ENCODE data around the gene CCP110. TPM values are rescaled to one million over a fixed set of nuclear protein-coding genes. Genes with fewer than 3 reads are reported as not detected.
"Not testable (repeated sequence)": the region's sequence is repeated elsewhere in the genome, so short reads cannot be mapped to it uniquely, and the experiment has no call there.

Gene CCP110
- total RNA-seq, 1 experiment from 2014 or later: 30.1 TPM

DNA sequence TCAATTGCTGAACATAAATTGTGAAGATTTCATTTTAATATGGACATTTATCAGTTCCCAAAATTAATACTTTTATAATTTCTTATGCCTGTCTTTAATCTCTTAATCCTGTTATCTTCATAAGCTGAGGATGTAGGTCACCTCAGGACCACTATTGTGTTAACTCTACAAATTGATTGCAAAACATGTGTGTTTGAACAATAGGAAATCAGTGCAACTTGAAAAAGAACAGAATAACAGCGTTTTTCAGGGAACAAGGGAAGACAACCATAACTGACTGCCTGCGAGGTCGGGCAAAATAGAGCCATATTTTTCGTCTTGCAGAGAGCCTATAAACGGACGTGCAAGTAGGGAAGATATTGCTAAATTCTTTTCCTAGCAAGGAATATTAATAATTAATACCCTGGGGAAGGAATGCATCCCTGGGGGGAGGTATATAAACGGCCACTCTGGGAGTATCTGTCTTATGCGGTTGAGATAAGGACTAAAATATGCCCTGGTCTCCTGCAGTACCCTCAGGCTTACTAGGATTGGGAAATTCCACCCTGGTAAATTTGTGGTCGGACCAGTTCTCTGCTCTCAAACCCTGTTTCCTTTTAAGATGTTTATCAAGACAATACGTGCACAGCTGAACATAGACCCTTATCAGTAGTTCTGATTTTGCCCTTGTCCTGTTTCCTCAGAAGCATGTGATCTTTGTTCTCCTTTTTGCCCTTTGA lies 19.7 kb downstream of the CCP110 start:
- H2AFZ ChIP-seq (ENCODE audit: low read length); H3K9me3 ChIP-seq (ENCODE audit: low read length); H3K4me3 ChIP-seq (ENCODE audit: low read length); H3K27me3 ChIP-seq (ENCODE audit: low read length); DNase-seq; H3K4me2 ChIP-seq (ENCODE audit: low read depth, low read length, poor library complexity, severe bottlenecking); H4K20me1 ChIP-seq (ENCODE audit: insufficient read depth, low read depth, low read length); H3K9ac ChIP-seq (ENCODE audit: low read length); H3K27ac ChIP-seq (ENCODE audit: low read length); H3K4me1 ChIP-seq (ENCODE audit: low read length); H3K79me2 ChIP-seq (ENCODE audit: low read length); H3K9me2 ChIP-seq (replicated peaks; ENCODE audit: insufficient read depth, low read length): not testable (repeated sequence)
- H3K36me3 ChIP-seq (ENCODE audit: insufficient read depth, low read length): peaks cover 52% of the 10 kb centered on the region; the same call in 1 of the 2 replicates

DNA sequence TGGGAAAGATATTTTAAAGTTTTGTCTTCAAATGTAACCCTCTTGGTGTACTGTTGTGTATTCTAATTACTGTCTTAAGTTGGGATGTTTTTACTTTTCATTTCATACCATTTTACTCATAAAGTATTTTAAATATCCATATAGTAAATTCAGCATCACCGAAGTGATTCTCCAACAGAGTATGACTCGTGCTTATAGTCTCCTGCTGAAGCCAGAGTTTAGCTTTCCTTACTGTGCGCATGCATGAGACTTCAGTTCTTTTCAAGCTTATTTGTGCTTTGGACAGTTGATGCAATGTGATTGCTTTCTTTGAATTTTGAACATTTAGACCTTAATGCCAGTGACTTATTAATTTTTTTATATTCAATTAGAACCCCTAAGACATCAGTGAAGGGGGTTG lies 24.4 kb downstream of the CCP110 start:
- Histone ChIP-seq H3K4me1 (ENCODE audit: low read length) (no peaks in the 10 kb centered on the region), H3K79me2 (ENCODE audit: low read length) (no peaks in the 10 kb centered on the region), H3K4me2 (ENCODE audit: low read depth, low read length, poor library complexity, severe bottlenecking) (no peak overlapping the region), H3K9ac (ENCODE audit: low read length) (no peak overlapping the region), H3K36me3 (ENCODE audit: insufficient read depth, low read length) (peaks cover 46% of the 10 kb centered on the region; the same call in 1 of the 2 replicates), H3K27me3 (ENCODE audit: low read length) (no peaks in the 10 kb centered on the region), H4K20me1 (ENCODE audit: insufficient read depth, low read depth, low read length) (no peaks in the 10 kb centered on the region), H3K27ac (ENCODE audit: low read length) (no peak overlapping the region), H2AFZ (ENCODE audit: low read length) (no peak overlapping the region), H3K4me3 (ENCODE audit: low read length) (no peak overlapping the region), H3K9me2 (replicated peaks; ENCODE audit: insufficient read depth, low read length) (no peaks in the 10 kb centered on the region), H3K9me3 (ENCODE audit: low read length) (no peaks in the 10 kb centered on the region)
- no peak for DNase-seq

DNA sequence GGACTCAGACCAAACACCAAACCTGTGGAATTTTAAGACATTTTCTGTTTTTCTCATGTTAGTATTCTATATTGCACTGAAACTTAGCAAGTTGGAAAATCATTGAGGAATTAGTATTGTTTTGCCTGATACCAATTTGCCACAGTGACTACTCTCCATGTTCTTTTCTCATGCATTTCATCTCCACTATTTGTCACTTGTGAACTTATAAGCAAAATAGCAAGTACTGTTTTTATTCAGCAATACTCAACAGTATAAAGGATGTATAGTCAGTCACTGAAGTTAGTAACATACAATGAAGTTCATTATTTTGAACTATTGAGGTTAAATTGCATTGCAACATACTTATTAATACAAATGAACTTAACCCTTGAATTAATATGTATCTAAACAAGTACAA lies 25.9 kb downstream of the CCP110 start:
- Histone ChIP-seq H3K27ac (ENCODE audit: low read length) (no peak overlapping the region), H3K36me3 (ENCODE audit: insufficient read depth, low read length) (peaks cover 36% of the 10 kb centered on the region; the same call in 1 of the 2 replicates), H3K9ac (ENCODE audit: low read length) (no peak overlapping the region), H4K20me1 (ENCODE audit: insufficient read depth, low read depth, low read length) (no peaks in the 10 kb centered on the region), H3K9me3 (ENCODE audit: low read length) (no peaks in the 10 kb centered on the region), H3K4me2 (ENCODE audit: low read depth, low read length, poor library complexity, severe bottlenecking) (no peak overlapping the region), H2AFZ (ENCODE audit: low read length) (no peak overlapping the region), H3K4me3 (ENCODE audit: low read length) (no peak overlapping the region), H3K9me2 (replicated peaks; ENCODE audit: insufficient read depth, low read length) (no peaks in the 10 kb centered on the region), H3K27me3 (ENCODE audit: low read length) (no peaks in the 10 kb centered on the region), H3K4me1 (ENCODE audit: low read length) (peaks cover 4% of the 10 kb centered on the region), H3K79me2 (ENCODE audit: low read length) (no peaks in the 10 kb centered on the region)
- no peak for DNase-seq

DNA sequence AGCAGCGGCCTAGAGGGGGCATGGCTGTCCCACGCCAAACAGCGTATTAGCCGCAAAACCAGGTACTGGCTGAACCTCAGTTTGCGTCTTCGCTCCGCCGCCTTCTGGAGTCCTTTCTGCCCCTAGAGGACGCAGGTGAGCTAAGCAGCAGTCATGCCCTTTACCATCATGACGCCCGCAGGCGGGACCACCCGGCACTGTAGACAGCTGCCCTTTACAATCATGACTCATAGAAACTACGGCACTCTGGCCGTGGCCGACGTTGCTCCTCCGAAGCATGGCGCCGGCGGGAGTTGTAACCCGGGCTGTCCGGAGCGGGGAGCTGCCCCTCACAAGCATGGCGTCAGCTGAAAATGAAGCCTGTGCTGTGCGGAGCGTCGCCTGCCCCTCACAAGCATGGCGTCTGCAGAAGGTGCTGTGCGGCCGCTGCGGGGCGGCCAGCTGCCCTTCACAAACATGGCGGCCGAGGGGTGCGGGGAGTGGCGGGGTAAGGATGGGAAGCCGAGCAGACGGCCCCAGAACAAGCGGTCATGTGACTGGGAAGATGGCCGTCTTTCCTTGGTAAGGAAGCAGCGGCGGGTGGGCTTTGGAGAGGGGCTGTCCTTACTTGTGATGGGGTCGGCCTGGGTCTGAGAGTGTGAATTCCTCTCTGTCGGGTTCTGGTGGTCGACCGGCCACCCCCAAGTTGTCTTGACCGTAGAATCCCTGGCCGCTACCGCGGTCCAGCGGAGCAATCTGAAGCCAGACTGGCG lies 31.6 kb downstream of the CCP110 start, which contains the start of gene VPS35L:
VPS35L (plus strand) TSS at position 518 of the 752 bp plus-strand sequence; CDS start at position 545, 27 bp downstream.
- H3K36me3 ChIP-seq (ENCODE audit: insufficient read depth, low read length): peaks cover 13% of the 10 kb centered on the region; the same call in 1 of the 2 replicates
- DNase-seq: peak; percentile 96
- H3K27ac ChIP-seq (ENCODE audit: low read length): peak within 1 kb of the TSS; percentile 50
- H3K4me2 ChIP-seq (ENCODE audit: low read depth, low read length, poor library complexity, severe bottlenecking): peak within 1 kb of the TSS; percentile 67
- H2AFZ ChIP-seq (ENCODE audit: low read length): peak within 1 kb of the TSS; percentile 33; the same call in 1 of the 2 replicates
- no peaks in the 10 kb centered on the region for H3K27me3 ChIP-seq (ENCODE audit: low read length)
- H3K4me1 ChIP-seq (ENCODE audit: low read length): peaks cover 9% of the 10 kb centered on the region
- peak within 1 kb of the TSS; percentile 68 for H3K4me3 ChIP-seq (ENCODE audit: low read length)
- peaks cover 7% of the 10 kb centered on the region; the same call in 1 of the 2 replicates for H3K79me2 ChIP-seq (ENCODE audit: low read length)
- H4K20me1 ChIP-seq (ENCODE audit: insufficient read depth, low read depth, low read length): no peaks in the 10 kb centered on the region
- no peaks in the 10 kb centered on the region for H3K9me3 ChIP-seq (ENCODE audit: low read length)
- H3K9ac ChIP-seq (ENCODE audit: low read length): peak within 1 kb of the TSS; percentile 73
- no peaks in the 10 kb centered on the region for H3K9me2 ChIP-seq (replicated peaks; ENCODE audit: insufficient read depth, low read length)

DNA sequence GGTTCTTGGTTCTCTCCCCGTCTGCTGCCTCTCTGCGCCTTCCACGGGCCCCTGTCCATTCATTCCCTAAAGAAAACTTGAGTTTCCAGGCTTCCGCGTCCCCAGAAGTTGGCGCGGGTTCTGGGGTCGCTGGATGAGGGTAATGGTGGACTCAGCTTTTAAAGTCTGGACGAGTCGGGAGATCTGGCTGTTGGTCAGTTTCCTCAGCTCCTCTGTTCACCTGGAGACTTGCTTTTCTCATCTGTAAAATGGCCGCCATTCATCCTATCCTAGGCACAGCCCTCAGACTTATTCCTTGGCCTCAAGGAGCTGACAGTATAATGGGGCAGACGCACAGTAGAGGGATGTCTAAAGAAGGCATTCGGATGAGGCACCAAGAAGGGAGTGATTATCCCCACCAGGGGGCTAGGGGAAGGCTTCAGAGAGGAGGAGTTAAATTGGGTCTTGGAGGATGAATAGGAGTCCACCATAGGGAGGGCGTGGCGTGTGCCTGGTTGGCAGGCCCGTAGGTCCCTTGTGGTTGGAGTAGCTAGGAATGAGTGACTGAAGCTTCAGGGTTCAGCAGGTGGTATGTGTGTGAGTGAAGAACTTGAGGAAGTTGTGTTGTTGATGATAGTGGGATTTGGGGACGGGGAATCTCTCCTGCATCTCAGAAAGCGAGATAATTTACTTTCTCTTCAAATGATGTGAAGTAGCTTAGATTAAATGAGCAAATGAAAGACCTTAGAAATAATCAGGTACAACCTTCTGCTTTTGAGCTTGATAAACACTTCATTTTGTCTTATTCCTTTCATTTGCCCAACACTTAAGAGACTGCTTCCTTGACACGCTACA lies 32.4 kb downstream of the CCP110 start:
- Histone ChIP-seq H3K79me2 (ENCODE audit: low read length) (peaks cover 7% of the 10 kb centered on the region; the same call in 1 of the 2 replicates), H4K20me1 (ENCODE audit: insufficient read depth, low read depth, low read length) (no peaks in the 10 kb centered on the region), H3K4me2 (ENCODE audit: low read depth, low read length, poor library complexity, severe bottlenecking) (peak overlapping the region; percentile 67), H3K36me3 (ENCODE audit: insufficient read depth, low read length) (peaks cover 8% of the 10 kb centered on the region; the same call in 1 of the 2 replicates), H3K27me3 (ENCODE audit: low read length) (no peaks in the 10 kb centered on the region), H3K4me1 (ENCODE audit: low read length) (peaks cover 9% of the 10 kb centered on the region), H3K27ac (ENCODE audit: low read length) (peak overlapping the region; percentile 20; the same call in 1 of the 2 replicates), H3K4me3 (ENCODE audit: low read length) (peak overlapping the region; percentile 68), H2AFZ (ENCODE audit: low read length) (peak overlapping the region; percentile 27; the same call in 1 of the 2 replicates), H3K9me3 (ENCODE audit: low read length) (no peaks in the 10 kb centered on the region), H3K9ac (ENCODE audit: low read length) (peak overlapping the region; percentile 73), H3K9me2 (replicated peaks; ENCODE audit: insufficient read depth, low read length) (no peaks in the 10 kb centered on the region)
- peak; percentile 52 for DNase-seq

DNA sequence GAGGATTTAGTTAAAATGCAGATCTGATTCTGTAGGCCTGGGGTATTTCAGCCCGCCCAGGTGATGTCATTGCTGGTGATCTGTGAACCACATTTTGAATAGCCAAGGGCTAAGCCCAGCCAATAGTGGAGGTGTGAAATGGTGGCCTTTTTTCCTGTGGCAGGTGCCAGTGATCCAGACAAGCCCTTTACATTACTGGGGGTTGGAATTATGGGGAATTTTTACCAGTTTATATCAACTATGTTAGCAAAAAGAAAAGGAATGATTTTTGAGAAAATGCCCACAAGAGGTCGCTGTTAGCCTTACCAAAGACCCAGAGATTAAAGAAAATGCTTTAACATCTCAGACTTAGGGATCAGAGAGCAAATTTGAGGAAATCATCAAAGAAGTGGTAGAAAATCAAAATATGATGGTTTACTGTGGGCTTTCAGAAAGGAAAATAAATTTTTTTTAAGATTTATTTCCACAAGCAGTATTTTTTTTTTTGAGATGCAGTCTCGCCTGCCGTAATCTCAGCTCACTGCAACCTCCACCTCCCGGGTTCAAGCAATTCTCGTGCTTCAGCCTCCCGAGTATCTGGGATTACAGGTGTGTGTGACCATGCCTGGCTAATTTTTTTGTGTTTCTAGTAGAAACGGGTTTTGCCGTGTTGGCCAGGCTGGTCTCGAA lies 35.6 kb downstream of the CCP110 start:
- Histone ChIP-seq H4K20me1 (ENCODE audit: insufficient read depth, low read depth, low read length) (no peaks in the 10 kb centered on the region), H2AFZ (ENCODE audit: low read length) (no peak overlapping the region), H3K4me2 (ENCODE audit: low read depth, low read length, poor library complexity, severe bottlenecking) (no peak overlapping the region), H3K9me3 (ENCODE audit: low read length) (no peaks in the 10 kb centered on the region), H3K27me3 (ENCODE audit: low read length) (no peaks in the 10 kb centered on the region), H3K4me1 (ENCODE audit: low read length) (peaks cover 5% of the 10 kb centered on the region), H3K36me3 (ENCODE audit: insufficient read depth, low read length) (no peaks in the 10 kb centered on the region), H3K9ac (ENCODE audit: low read length) (no peak overlapping the region), H3K27ac (ENCODE audit: low read length) (no peak overlapping the region), H3K79me2 (ENCODE audit: low read length) (peaks cover 11% of the 10 kb centered on the region; the same call in 1 of the 2 replicates), H3K4me3 (ENCODE audit: low read length) (no peak overlapping the region), H3K9me2 (replicated peaks; ENCODE audit: insufficient read depth, low read length) (no peaks in the 10 kb centered on the region)
- DNase-seq: peak; percentile 82

DNA sequence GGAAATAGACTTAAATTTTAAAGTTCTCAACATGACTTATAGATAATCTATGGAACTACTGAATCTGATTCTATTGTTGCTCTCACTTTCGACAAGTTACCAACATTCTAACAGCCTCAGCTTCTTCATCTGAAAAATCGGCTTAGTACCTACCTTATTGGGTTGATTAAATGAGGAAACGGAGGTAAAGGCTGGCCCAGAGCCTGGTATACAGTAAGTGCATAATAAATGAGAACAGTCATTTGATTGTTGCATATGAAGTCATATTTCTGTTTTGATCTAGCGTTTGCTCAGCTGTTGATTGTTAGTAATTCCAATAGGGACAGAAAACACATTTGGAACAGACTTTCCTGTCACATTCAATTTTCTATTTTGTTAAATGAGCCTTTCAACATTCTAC lies 36.3 kb downstream of the CCP110 start:
- no peak overlapping the region for H3K27ac ChIP-seq (ENCODE audit: low read length)
- no peaks in the 10 kb centered on the region for H3K9me3 ChIP-seq (ENCODE audit: low read length)
- H4K20me1 ChIP-seq (ENCODE audit: insufficient read depth, low read depth, low read length): no peaks in the 10 kb centered on the region
- no peak overlapping the region for H3K4me3 ChIP-seq (ENCODE audit: low read length)
- H3K4me2 ChIP-seq (ENCODE audit: low read depth, low read length, poor library complexity, severe bottlenecking): no peak overlapping the region
- peaks cover 5% of the 10 kb centered on the region for H3K4me1 ChIP-seq (ENCODE audit: low read length)
- H3K9me2 ChIP-seq (replicated peaks; ENCODE audit: insufficient read depth, low read length): no peaks in the 10 kb centered on the region
- H3K79me2 ChIP-seq (ENCODE audit: low read length): peaks cover 11% of the 10 kb centered on the region; the same call in 1 of the 2 replicates
- no peaks in the 10 kb centered on the region for H3K27me3 ChIP-seq (ENCODE audit: low read length)
- H3K9ac ChIP-seq (ENCODE audit: low read length): no peak overlapping the region
- H3K36me3 ChIP-seq (ENCODE audit: insufficient read depth, low read length): no peaks in the 10 kb centered on the region
- H2AFZ ChIP-seq (ENCODE audit: low read length): no peak overlapping the region
- no peak for DNase-seq

All from Karpas-422 (cell line).